HEK293 (cell line): ENCODE data around the gene RPS6KA5.
A peak's percentile ranks its signal among the peaks of the same experiment; 100 is the strongest.

Experiments used
- CTCF ChIA-PET: fragments of 350-600 bp; formaldehyde crosslinking; extraction: SDS; loops from one replicate; lab custom pipeline; 2021; ENCODE audit warnings: antibody characterized with exemption; lab: Yijun Ruan, JAX
- POLR2A ChIA-PET: fragments of 300-600 bp; formaldehyde crosslinking; extraction: SDS; loops from one replicate; lab custom pipeline; 2020; ENCODE audit warnings: antibody characterized with exemption, inconsistent platforms; lab: Yijun Ruan, JAX
- H3K27ac ChIP-seq: fragments of 200-500 bp; sonication (Bioruptor generic); 2 replicates; pipeline ENCODE4 v1.5.1; 2014; ENCODE audit warnings: low read depth, low read length, control low read depth, inconsistent platforms; ENCODE audit errors: extremely low read depth
- H3K36me3 ChIP-seq, 2 experiments: fragments of 200-500 bp in 1 of 2; sonication (Bioruptor generic) in 1 of 2; 1 replicate in 1 of 2; 2 replicates in 1 of 2; pipeline ENCODE4 v1.5.1; 2014 to 2017; ENCODE audit warnings: inconsistent platforms in 2 of 2, low read length in 2 of 2; ENCODE audit not compliant: control insufficient read depth in 2 of 2, insufficient read depth in 1 of 2
- H3K4me1 ChIP-seq: fragments of 200-500 bp; sonication (Bioruptor generic); 2 replicates; pipeline ENCODE4 v1.5.1; 2014; ENCODE audit warnings: mild to moderate bottlenecking, low read length, inconsistent platforms; ENCODE audit not compliant: control insufficient read depth, insufficient read depth
- H3K4me3 ChIP-seq: 2 replicates; pipeline ENCODE4 v1.5.1; 2011; ENCODE audit warnings: low read depth, mild to moderate bottlenecking, control low read depth, low read length, moderate library complexity
- H3K9me3 ChIP-seq: fragments of 200-500 bp; sonication (Bioruptor generic); 2 replicates; pipeline ENCODE4 v1.5.1; 2014; ENCODE audit warnings: low read depth, low read length, inconsistent platforms; ENCODE audit not compliant: control insufficient read depth, insufficient read depth
- AEBP2 ChIP-seq: fragments of 450-650 bp; formaldehyde crosslinking; IDR thresholded peaks from 2 replicates; pipeline ENCODE4 v1.5.1; 2016; ENCODE audit warnings: missing biosample characterization, missing genetic modification characterization, borderline replicate concordance
- BCL11B ChIP-seq: fragments of 450-650 bp; formaldehyde crosslinking; IDR thresholded peaks from 2 replicates; pipeline ENCODE4 v1.5.1; 2016; ENCODE audit warnings: low read depth, missing biosample characterization, missing genetic modification characterization
- SP7 ChIP-seq: fragments of 450-650 bp; formaldehyde crosslinking; IDR thresholded peaks from 2 replicates; pipeline ENCODE4 v1.5.1; 2016; ENCODE audit warnings: missing biosample characterization, missing genetic modification characterization
- TRIM28 ChIP-seq: IDR thresholded peaks from 2 replicates; pipeline ENCODE4 v1.6.1; 2011; ENCODE audit warnings: low read length, control low read depth, borderline replicate concordance
- ZBTB17 ChIP-seq: fragments of 450-650 bp; formaldehyde crosslinking; IDR thresholded peaks from 2 replicates; pipeline ENCODE4 v1.5.1; 2016; ENCODE audit warnings: missing biosample characterization, missing genetic modification characterization
- ZBTB20 ChIP-seq: fragments of 450-650 bp; formaldehyde crosslinking; IDR thresholded peaks from 2 replicates; pipeline ENCODE4 v1.5.1; 2016; ENCODE audit warnings: missing biosample characterization, missing genetic modification characterization
- ZNF114 ChIP-seq: fragments of 450-650 bp; formaldehyde crosslinking; IDR thresholded peaks from 2 replicates; pipeline ENCODE4 v1.5.0; 2017; ENCODE audit warnings: missing biosample characterization, missing genetic modification characterization
- ZNF133 ChIP-seq: fragments of 450-650 bp; formaldehyde crosslinking; IDR thresholded peaks from 2 replicates; pipeline ENCODE4 v1.5.1; 2016; ENCODE audit warnings: missing biosample characterization, missing genetic modification characterization
- ZNF148 ChIP-seq: fragments of 450-650 bp; formaldehyde crosslinking; IDR thresholded peaks from 2 replicates; pipeline ENCODE4 v1.5.0; 2017; ENCODE audit warnings: missing biosample characterization, missing genetic modification characterization, borderline replicate concordance
- ZNF280D ChIP-seq: fragments of 450-650 bp; formaldehyde crosslinking; IDR thresholded peaks from 2 replicates; pipeline ENCODE4 v1.5.1; 2016; ENCODE audit warnings: missing biosample characterization, missing genetic modification characterization
- ZNF37A ChIP-seq: fragments of 450-650 bp; IDR thresholded peaks from 2 replicates; pipeline ENCODE4 v1.5.1; 2018; ENCODE audit warnings: missing biosample characterization, missing genetic modification characterization
- ZNF488 ChIP-seq: fragments of 450-650 bp; formaldehyde crosslinking; IDR thresholded peaks from 2 replicates; pipeline ENCODE4 v1.5.1; 2016; ENCODE audit warnings: missing biosample characterization, missing genetic modification characterization
- ZNF600 ChIP-seq: fragments of 450-650 bp; formaldehyde crosslinking; IDR thresholded peaks from 2 replicates; pipeline ENCODE4 v1.5.1; 2016; ENCODE audit warnings: missing biosample characterization, missing genetic modification characterization
- ZNF621 ChIP-seq: fragments of 450-650 bp; formaldehyde crosslinking; IDR thresholded peaks from 2 replicates; pipeline ENCODE4 v1.5.1; 2017; ENCODE audit warnings: missing biosample characterization, missing genetic modification characterization
- ZSCAN30 ChIP-seq: fragments of 450-650 bp; IDR thresholded peaks from 2 replicates; pipeline ENCODE4 v1.5.1; 2018; ENCODE audit warnings: missing biosample characterization, mild to moderate bottlenecking, missing genetic modification characterization, moderate library complexity

RPS6KA5 gene

GRCh38 chr14:90811641-90812040 is 248.8 kb downstream of the RPS6KA5 start:
- peaks cover 9% of the 10 kb centered on the region for H3K4me1 ChIP-seq

GRCh38 chr14:90810806-90811205 is 249.6 kb downstream of the RPS6KA5 start:
- no peak overlapping the region for H3K27ac ChIP-seq
- CTCF ChIA-PET = interaction anchor here (0.7 kb wide), 1 partner anchor 10 kb away, joined by 3 read pairs; no protein-coding TSS in a partner anchor
- TF ChIP-seq ZBTB17 (tag by site-specific recombination) (peak; percentile 29; the same call in 1 of the 2 replicates), ZNF148 (no peak), BCL11B (tag by site-specific recombination) (no peak), TRIM28 (no peak), ZNF621 (no peak), ZNF37A (tag by site-specific recombination) (no peak)
- TF ChIP-seq, all 188 proteins: peak for 1
- Histone ChIP-seq H3K4me3 (no peak overlapping the region), H3K36me3 (no peaks in the 10 kb centered on the region), H3K4me1 (peaks cover 9% of the 10 kb centered on the region), H3K9me3 (no peaks in the 10 kb centered on the region)
- POLR2A ChIA-PET = no interaction called here

More at GRCh38 chr14:90811641-90812040, 248.8 kb downstream of the RPS6KA5 start:
- Histone ChIP-seq H3K36me3 (no peaks in the 10 kb centered on the region), H3K27ac (no peak overlapping the region), H3K9me3 (no peaks in the 10 kb centered on the region), H3K4me3 (no peak overlapping the region)
- TF ChIP-seq ZNF280D (tag by site-specific recombination) (no peak), ZNF488 (no peak)
- CTCF ChIA-PET = interaction anchor here (0.6 kb wide), 1 partner anchor 362 kb away, joined by 3 read pairs; no protein-coding TSS in a partner anchor
- POLR2A ChIA-PET = no interaction called here

- H3K4me3 ChIP-seq = no peak overlapping the region
- no peak overlapping the region for H3K27ac ChIP-seq
- CTCF ChIA-PET = no interaction called here
- H3K36me3 ChIP-seq = no peaks in the 10 kb centered on the region
- TF ChIP-seq ZNF114 (tag by site-specific recombination) = no peak
- TF ChIP-seq AEBP2 = no peak
- no peak for TF ChIP-seq ZNF600
- no peak for TF ChIP-seq SP7 (tag by site-specific recombination)
- TF ChIP-seq ZSCAN30 (tag by site-specific recombination) = no peak
- TF ChIP-seq ZBTB20 (tag by site-specific recombination) = no peak
- TF ChIP-seq ZNF133 (tag by site-specific recombination) = peak; percentile 61
- no peaks in the 10 kb centered on the region for H3K9me3 ChIP-seq
- peaks cover 3% of the 10 kb centered on the region for H3K4me1 ChIP-seq
- POLR2A ChIA-PET = no interaction called here
Measured at GRCh38 chr14:90809530-90810312, 250.7 kb downstream of the RPS6KA5 start.
